IMR-90 (cell line): Measurements from ENCODE around the gene MRPL38. TPM values are rescaled to one million over a fixed set of nuclear protein-coding genes. Genes with fewer than 3 reads are reported as not detected.

Source experiments
- ATAC-seq: fragments of 200-7000 bp; cut with Tn5 transposase; 2 replicates; pipeline ENCODE4 v1.9.1; 2020; ENCODE audit warnings: low read depth, mild to moderate bottlenecking, moderate library complexity
- BruUV-seq: library from RNA; stranded (reverse); fragments of 400-500 nt; replicated peaks from 2 replicates; lab custom pipeline; 2021; lab: Mats Ljungman, UMichigan
- CTCF ChIA-PET: fragments of 300-600 bp; formaldehyde crosslinking; extraction: SDS; loops from one replicate; lab custom pipeline; 2021; ENCODE audit warnings: antibody characterized with exemption; lab: Yijun Ruan, JAX
- POLR2A ChIA-PET: fragments of 300-600 bp; sonication (Branson Sonifier 250); formaldehyde crosslinking; loops from one replicate; lab custom pipeline; 2022; ENCODE audit warnings: antibody characterized with exemption; ENCODE audit not compliant: unreplicated experiment; lab: Charles Lee
- DNase-seq: peaks from one replicate; pipeline ENCODE4 v3.0.0; 2013
- H2AFZ ChIP-seq: replicated peaks from 2 replicates; pipeline ENCODE3; 2013; ENCODE audit warnings: low read length, mild to moderate bottlenecking; ENCODE audit not compliant: poor library complexity
- H2AK5ac ChIP-seq: 2 replicates; pipeline ENCODE4 v1.6.1; 2013; ENCODE audit warnings: low read depth, low read length, inconsistent platforms
- H2AK9ac ChIP-seq: replicated peaks from 2 replicates; pipeline ENCODE3; 2013; ENCODE audit warnings: mild to moderate bottlenecking, low read depth, low read length, moderate library complexity; ENCODE audit not compliant: poor library complexity
- H2BK120ac ChIP-seq: 2 replicates; pipeline ENCODE4 v1.6.1; 2013; ENCODE audit warnings: low read depth, low read length, inconsistent platforms
- H2BK15ac ChIP-seq: 3 replicates; pipeline ENCODE4 v1.6.1; 2013; ENCODE audit warnings: low read depth, low read length, inconsistent platforms
- H2BK20ac ChIP-seq: 2 replicates; pipeline ENCODE4 v1.6.1; 2013; ENCODE audit warnings: low read depth, mild to moderate bottlenecking, inconsistent platforms, low read length, moderate library complexity
- H2BK5ac ChIP-seq: 2 replicates; pipeline ENCODE4 v1.6.1; 2013; ENCODE audit warnings: mild to moderate bottlenecking, low read depth, low read length, inconsistent platforms; ENCODE audit not compliant: poor library complexity, severe bottlenecking
- H3K14ac ChIP-seq: replicated peaks from 2 replicates; pipeline ENCODE4 v1.6.1; 2013; ENCODE audit warnings: low read depth, low read length, inconsistent platforms
- H3K18ac ChIP-seq: 2 replicates; pipeline ENCODE4 v1.6.1; 2013; ENCODE audit warnings: low read depth, low read length, control low read depth
- H3K23ac ChIP-seq: 2 replicates; pipeline ENCODE4 v1.6.1; 2013; ENCODE audit warnings: low read depth, low read length, inconsistent platforms
- H3K27ac ChIP-seq: 2 replicates; pipeline ENCODE4 v1.5.1; 2013; ENCODE audit warnings: mild to moderate bottlenecking, control low read depth, low read length; ENCODE audit not compliant: insufficient read depth
- H3K27me3 ChIP-seq: 2 replicates; pipeline ENCODE4 v1.6.1; 2013; ENCODE audit warnings: low read length; ENCODE audit not compliant: control insufficient read depth, insufficient read depth
- H3K36me3 ChIP-seq: 2 replicates; pipeline ENCODE4 v1.6.1; 2013; ENCODE audit warnings: low read length, mixed read lengths; ENCODE audit not compliant: control insufficient read depth, insufficient read depth
- H3K4ac ChIP-seq: 2 replicates; pipeline ENCODE4 v1.6.1; 2013; ENCODE audit warnings: low read depth, low read length, inconsistent platforms
- H3K4me1 ChIP-seq: 2 replicates; pipeline ENCODE4 v1.6.1; 2013; ENCODE audit warnings: low read length, mixed read lengths; ENCODE audit not compliant: control insufficient read depth, insufficient read depth
- H3K4me2 ChIP-seq: 2 replicates; pipeline ENCODE4 v1.6.1; 2013; ENCODE audit warnings: low read depth, mild to moderate bottlenecking, control low read depth, low read length, moderate library complexity
- H3K4me3 ChIP-seq: 2 replicates; pipeline ENCODE4 v1.5.1; 2013; ENCODE audit warnings: low read depth, mild to moderate bottlenecking, control low read depth, low read length, moderate library complexity; ENCODE audit not compliant: insufficient read depth
- H3K56ac ChIP-seq: 2 replicates; pipeline ENCODE4 v1.6.1; 2013; ENCODE audit warnings: low read length, inconsistent platforms; ENCODE audit not compliant: insufficient read depth; ENCODE audit errors: extremely low read depth
- H3K79me1 ChIP-seq, 2 experiments: 2 replicates each; pipeline ENCODE4 v1.6.1; 2013; ENCODE audit warnings: low read length in 2 of 2, inconsistent platforms in 1 of 2, low read depth in 1 of 2
- H3K9ac ChIP-seq: 2 replicates; pipeline ENCODE4 v1.6.1; 2013; ENCODE audit warnings: low read depth, low read length, control low read depth
- H3K9me1 ChIP-seq: 2 replicates; pipeline ENCODE4 v1.6.1; 2013; ENCODE audit warnings: low read length, inconsistent platforms; ENCODE audit not compliant: insufficient read depth
- H3K9me3 ChIP-seq: 2 replicates; pipeline ENCODE4 v1.6.1; 2013; ENCODE audit warnings: low read length; ENCODE audit not compliant: control insufficient read depth, insufficient read depth
- H4K20me1 ChIP-seq: 2 replicates; pipeline ENCODE4 v1.6.1; 2013; ENCODE audit warnings: low read length, inconsistent platforms; ENCODE audit not compliant: insufficient read depth
- H4K5ac ChIP-seq: 2 replicates; pipeline ENCODE4 v1.6.1; 2013; ENCODE audit warnings: mild to moderate bottlenecking, low read depth, low read length, control low read depth
- H4K8ac ChIP-seq, 2 experiments: 2 replicates each; pipeline ENCODE4 v1.6.1; 2013; ENCODE audit warnings: low read depth in 2 of 2, low read length in 2 of 2, control low read depth in 1 of 2, inconsistent platforms in 1 of 2
- H4K91ac ChIP-seq: 2 replicates; pipeline ENCODE4 v1.6.1; 2013; ENCODE audit warnings: low read depth, low read length, inconsistent platforms; ENCODE audit not compliant: insufficient read depth
- BHLHE40 ChIP-seq: fragments of 150-350 bp; IDR thresholded peaks from 2 replicates; pipeline ENCODE4 v1.6.1; 2016; ENCODE audit warnings: mild to moderate bottlenecking, low read depth, low read length
- CEBPB ChIP-seq: IDR thresholded peaks from 2 replicates; pipeline ENCODE4 v1.6.1; 2012; ENCODE audit warnings: low read depth, low read length, improper control_type of control experiment
- CHD1 ChIP-seq: IDR thresholded peaks from 2 replicates; pipeline ENCODE4 v1.6.1; 2012; ENCODE audit warnings: low read depth, low read length, improper control_type of control experiment
- CTCF ChIP-seq: conservative IDR thresholded peaks from 2 replicates; pipeline ENCODE4 v1.5.1; 2012; ENCODE audit warnings: mild to moderate bottlenecking, low read depth, low read length, improper control_type of control experiment
- ELK1 ChIP-seq: fragments of 150-350 bp; IDR thresholded peaks from 2 replicates; pipeline ENCODE4 v1.6.1; 2016; ENCODE audit warnings: low read depth, mild to moderate bottlenecking, low read length, moderate library complexity, borderline replicate concordance
- FOS ChIP-seq: fragments of 150-350 bp; IDR thresholded peaks from 2 replicates; pipeline ENCODE4 v1.6.1; 2016; ENCODE audit warnings: low read depth, low read length
- MAFK ChIP-seq: IDR thresholded peaks from 2 replicates; pipeline ENCODE4 v1.6.1; 2012; ENCODE audit warnings: low read depth, low read length, improper control_type of control experiment
- MAZ ChIP-seq: IDR thresholded peaks from 2 replicates; pipeline ENCODE4 v1.6.1; 2012; ENCODE audit warnings: low read depth, mild to moderate bottlenecking, low read length, improper control_type of control experiment, moderate library complexity, borderline replicate concordance
- MXI1 ChIP-seq: IDR thresholded peaks from 2 replicates; pipeline ENCODE4 v1.6.1; 2012; ENCODE audit warnings: low read depth, mild to moderate bottlenecking, low read length, moderate library complexity, borderline replicate concordance
- NFE2L2 ChIP-seq: fragments of 150-350 bp; IDR thresholded peaks from 2 replicates; pipeline ENCODE4 v1.6.1; 2016; ENCODE audit warnings: low read depth, mild to moderate bottlenecking, low read length
- POLR2A ChIP-seq: IDR thresholded peaks from 2 replicates; pipeline ENCODE4 v1.6.1; 2012; ENCODE audit warnings: mild to moderate bottlenecking, low read depth, low read length
- RAD21 ChIP-seq: IDR thresholded peaks from 2 replicates; pipeline ENCODE4 v1.6.1; 2012; ENCODE audit warnings: low read length, improper control_type of control experiment
- RCOR1 ChIP-seq: IDR thresholded peaks from 2 replicates; pipeline ENCODE4 v1.6.1; 2012; ENCODE audit warnings: mild to moderate bottlenecking, low read length, improper control_type of control experiment; ENCODE audit not compliant: insufficient replicate concordance
- RFX5 ChIP-seq: IDR thresholded peaks from 2 replicates; pipeline ENCODE4 v1.8.0; 2012; ENCODE audit warnings: low read depth, mild to moderate bottlenecking, low read length, moderate library complexity
- SMC3 ChIP-seq: fragments of 150-350 bp; IDR thresholded peaks from 2 replicates; pipeline ENCODE4 v1.6.1; 2016; ENCODE audit warnings: low read depth, mild to moderate bottlenecking, antibody characterized with exemption, low read length, moderate library complexity
- WGBS, 2 experiments: methylation state at CpG; one replicate each; pipeline versions ENCODE4 v1.1.5 to v1.1.7; 2013; ENCODE audit warnings: missing lambda C conversion rate in 2 of 2; ENCODE audit not compliant: insufficient read length in 1 of 2; ENCODE audit errors: extremely low coverage in 2 of 2; 5-methylcytosine and 5-hydroxymethylcytosine counted together
- dilution Hi-C: fragments of 300-500 bp; cut with HindIII; formaldehyde crosslinking; loops from one replicate; pipeline ENCODE4 v1.14.3; 2018; ENCODE audit warnings: low sequenced_read_pairs; ENCODE audit not compliant: unreplicated experiment
- in situ Hi-C: fragments of 300-500 bp; cut with MboI; formaldehyde crosslinking; loops from 3 replicates; pipeline ENCODE4 v1.14.3; 2019; ENCODE audit warnings: low sequenced_read_pairs, inconsistent platforms, mixed read lengths
- intact Hi-C: fragments of 100-400 bp; cut with micrococcal nuclease; formaldehyde crosslinking; loops from 2 replicates; pipeline ENCODE4 v1.10.0; 2022
- polyA plus RNA-seq, 3 experiments: library from polyadenylated mRNA; depleted of rRNA; stranded (reverse); fragments of >200 nt; gene quantifications; 2 replicates each; pipeline ENCODE4 v1.2.3, GENCODE V29; 2012; ENCODE audit warnings: low replicate concordance in 1 of 3
- total RNA-seq: library from RNA; depleted of rRNA; stranded (reverse); fragments of >200 nt; gene quantifications from 2 replicates; pipeline ENCODE4 v1.2.3, GENCODE V29; 2012
- TF ChIP-seq, protein P1 (sequence below): fragments of 150-350 bp; IDR thresholded peaks from 2 replicates; pipeline ENCODE4 v1.6.1; 2017; ENCODE audit warnings: mild to moderate bottlenecking, antibody characterized with exemption, low read length, low read depth

Gene MRPL38
- total and polyA plus RNA-seq, 2 of the 4 experiments (the other 2 are of a cell fraction), result 13.3 to 42.5 TPM

GRCh38 chr17:75894049-75894733, 10.5 kb downstream of the MRPL38 start:
- BruUV-seq, result no TSS peak
- H3K4me2 ChIP-seq, result no peak overlapping the region
- peak overlapping the region; percentile 50 for H2AK9ac ChIP-seq
- in situ Hi-C loops (no loop called here), dilution Hi-C loops (no loop called here), intact Hi-C loops (no loop called here)
- peaks cover 4% of the 10 kb centered on the region; the same call in 1 of the 2 replicates for H4K20me1 ChIP-seq
- peaks cover 7% of the 10 kb centered on the region; the same call in 1 of the 2 replicates for H3K4me1 ChIP-seq
- peaks cover 21% of the 10 kb centered on the region for H3K36me3 ChIP-seq
- no peak overlapping the region for H3K4me3 ChIP-seq
- H3K9ac ChIP-seq, result no peak overlapping the region
- no peak overlapping the region for H3K4ac ChIP-seq
- no peak overlapping the region for H3K56ac ChIP-seq
- no peak overlapping the region for H3K27ac ChIP-seq
- TF ChIP-seq RAD21 (no peak), NFE2L2 (no peak), CEBPB (no peak), RCOR1 (no peak), SMC3 (no peak), ELK1 (no peak), RFX5 (no peak), MAZ (no peak), FOS (no peak), MAFK (no peak), CHD1 (no peak), BHLHE40 (no peak), CTCF (no peak), MXI1 (no peak), POLR2A (no peak)
- TF ChIP-seq, protein P1, sequence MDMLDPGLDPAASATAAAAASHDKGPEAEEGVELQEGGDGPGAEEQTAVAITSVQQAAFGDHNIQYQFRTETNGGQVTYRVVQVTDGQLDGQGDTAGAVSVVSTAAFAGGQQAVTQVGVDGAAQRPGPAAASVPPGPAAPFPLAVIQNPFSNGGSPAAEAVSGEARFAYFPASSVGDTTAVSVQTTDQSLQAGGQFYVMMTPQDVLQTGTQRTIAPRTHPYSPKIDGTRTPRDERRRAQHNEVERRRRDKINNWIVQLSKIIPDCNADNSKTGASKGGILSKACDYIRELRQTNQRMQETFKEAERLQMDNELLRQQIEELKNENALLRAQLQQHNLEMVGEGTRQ, result no peak
- no peak overlapping the region for H4K5ac ChIP-seq
- H2BK20ac ChIP-seq, result no peak overlapping the region
- H2BK15ac ChIP-seq, result no peak overlapping the region
- no peak overlapping the region for H3K14ac ChIP-seq
- ATAC-seq (no peak), DNase-seq (no peak)
- H3K23ac ChIP-seq, result no peak overlapping the region
- no peaks in the 10 kb centered on the region for H3K9me3 ChIP-seq
- 83% methylated on average over 11 of the region's 22 CpGs; no CpG with 5 or more reads in 1 of the 2 experiments for WGBS, 2 experiments
- H2AFZ ChIP-seq, result no peak overlapping the region
- CTCF ChIA-PET, result no interaction called here
- H2AK5ac ChIP-seq, result peak overlapping the region; percentile 65; the same call in 1 of the 2 replicates
- H4K91ac ChIP-seq, result no peak overlapping the region
- POLR2A ChIA-PET, result no interaction called here
- H3K18ac ChIP-seq, result no peak overlapping the region
- H3K9me1 ChIP-seq, result peaks cover 12% of the 10 kb centered on the region; the same call in 1 of the 2 replicates
- H3K79me1 ChIP-seq, result peaks cover 9 to 44% of the 10 kb centered on the region in 2 experiments; a peak in 3 of 4 replicates
- H2BK5ac ChIP-seq, result no peak overlapping the region
- no peak overlapping the region for H4K8ac ChIP-seq
- H3K27me3 ChIP-seq, result no peaks in the 10 kb centered on the region
- no peak overlapping the region for H2BK120ac ChIP-seq
